Measurements from ENCODE around the gene RFT1.

Gene RFT1

GRCh38 chr3:53079147-53079546 is 51.1 kb downstream of the RFT1 start:
- TF ChIP-seq, protein P1, sequence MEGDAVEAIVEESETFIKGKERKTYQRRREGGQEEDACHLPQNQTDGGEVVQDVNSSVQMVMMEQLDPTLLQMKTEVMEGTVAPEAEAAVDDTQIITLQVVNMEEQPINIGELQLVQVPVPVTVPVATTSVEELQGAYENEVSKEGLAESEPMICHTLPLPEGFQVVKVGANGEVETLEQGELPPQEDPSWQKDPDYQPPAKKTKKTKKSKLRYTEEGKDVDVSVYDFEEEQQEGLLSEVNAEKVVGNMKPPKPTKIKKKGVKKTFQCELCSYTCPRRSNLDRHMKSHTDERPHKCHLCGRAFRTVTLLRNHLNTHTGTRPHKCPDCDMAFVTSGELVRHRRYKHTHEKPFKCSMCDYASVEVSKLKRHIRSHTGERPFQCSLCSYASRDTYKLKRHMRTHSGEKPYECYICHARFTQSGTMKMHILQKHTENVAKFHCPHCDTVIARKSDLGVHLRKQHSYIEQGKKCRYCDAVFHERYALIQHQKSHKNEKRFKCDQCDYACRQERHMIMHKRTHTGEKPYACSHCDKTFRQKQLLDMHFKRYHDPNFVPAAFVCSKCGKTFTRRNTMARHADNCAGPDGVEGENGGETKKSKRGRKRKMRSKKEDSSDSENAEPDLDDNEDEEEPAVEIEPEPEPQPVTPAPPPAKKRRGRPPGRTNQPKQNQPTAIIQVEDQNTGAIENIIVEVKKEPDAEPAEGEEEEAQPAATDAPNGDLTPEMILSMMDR (IDR thresholded peaks at IDR 0.05; ENCODE audit: low read depth, low read length) = no peak
- H3K4me3 ChIP-seq (ENCODE audit: low read depth, low read length) = no peak overlapping the region

- TF ChIP-seq, protein P1 (IDR thresholded peaks at IDR 0.05; ENCODE audit: low read depth, low read length) = no peak
- no peak overlapping the region for H3K4me3 ChIP-seq (ENCODE audit: low read depth, low read length)
Measured at GRCh38 chr3:53078656-53079055, 51.6 kb downstream of the RFT1 start.

DNA sequence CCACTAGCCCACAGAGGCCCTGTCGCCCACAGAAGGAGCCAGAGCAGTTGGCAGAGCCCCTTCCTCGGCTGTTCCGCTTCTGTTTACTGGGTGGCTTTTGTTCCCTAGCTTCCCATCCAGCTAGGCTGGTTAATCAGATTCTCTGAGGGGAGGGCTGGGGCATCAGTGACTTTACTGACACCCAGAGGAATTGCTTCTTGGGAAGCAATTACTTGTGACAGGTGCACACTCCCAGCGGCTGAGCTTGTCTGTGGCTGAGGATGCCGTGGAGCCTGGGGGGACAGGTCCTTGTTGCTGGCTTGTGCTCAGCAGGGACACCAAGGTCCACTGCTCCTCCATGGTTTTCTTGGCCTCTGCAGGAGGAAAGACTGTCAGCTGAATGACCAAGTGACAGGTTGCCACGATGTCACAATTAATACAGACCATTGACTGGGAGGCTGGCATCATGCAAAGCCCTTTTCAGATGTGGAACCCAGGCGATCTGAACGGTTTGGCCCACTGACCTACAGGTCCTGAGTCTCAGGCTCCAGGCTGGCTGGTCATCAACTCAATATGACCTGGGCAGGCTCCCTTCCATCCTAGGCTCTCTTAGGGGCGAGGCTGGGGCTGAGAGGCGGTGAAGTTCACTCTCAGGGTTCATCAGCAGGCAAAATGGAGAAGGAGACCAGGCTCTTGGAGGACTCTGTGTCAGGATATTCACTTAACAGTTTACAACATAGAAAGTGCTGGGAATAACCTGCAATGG is 52.6 kb downstream of the RFT1 start:
- H3K4me3 ChIP-seq (ENCODE audit: low read depth, low read length) = no peak overlapping the region
- TF ChIP-seq, protein P1 (IDR thresholded peaks at IDR 0.05; ENCODE audit: low read depth, low read length) = no peak

DNA sequence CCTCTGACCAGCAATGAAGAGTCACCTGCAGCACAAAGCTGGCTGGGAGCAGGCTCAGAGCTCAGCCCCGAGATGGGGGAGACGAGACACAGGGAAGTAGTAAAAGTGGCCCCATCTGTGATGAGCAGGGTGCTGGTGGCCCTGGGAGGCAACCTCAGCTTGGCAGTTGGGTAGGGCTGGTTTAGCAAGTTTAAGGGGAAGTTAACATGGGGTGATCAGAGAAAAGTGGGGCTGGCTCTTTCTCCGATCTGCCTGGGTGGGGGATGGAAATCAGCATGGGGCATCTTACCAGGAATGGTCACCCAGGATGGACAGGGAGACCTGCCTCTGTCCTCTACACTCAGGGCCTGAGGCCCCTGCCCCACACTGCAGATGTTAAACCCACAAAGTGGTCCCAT is 54.5 kb downstream of the RFT1 start:
- TF ChIP-seq, protein P1 (IDR thresholded peaks at IDR 0.05; ENCODE audit: low read depth, low read length) = no peak
- H3K4me3 ChIP-seq (ENCODE audit: low read depth, low read length) = no peak overlapping the region

DNA sequence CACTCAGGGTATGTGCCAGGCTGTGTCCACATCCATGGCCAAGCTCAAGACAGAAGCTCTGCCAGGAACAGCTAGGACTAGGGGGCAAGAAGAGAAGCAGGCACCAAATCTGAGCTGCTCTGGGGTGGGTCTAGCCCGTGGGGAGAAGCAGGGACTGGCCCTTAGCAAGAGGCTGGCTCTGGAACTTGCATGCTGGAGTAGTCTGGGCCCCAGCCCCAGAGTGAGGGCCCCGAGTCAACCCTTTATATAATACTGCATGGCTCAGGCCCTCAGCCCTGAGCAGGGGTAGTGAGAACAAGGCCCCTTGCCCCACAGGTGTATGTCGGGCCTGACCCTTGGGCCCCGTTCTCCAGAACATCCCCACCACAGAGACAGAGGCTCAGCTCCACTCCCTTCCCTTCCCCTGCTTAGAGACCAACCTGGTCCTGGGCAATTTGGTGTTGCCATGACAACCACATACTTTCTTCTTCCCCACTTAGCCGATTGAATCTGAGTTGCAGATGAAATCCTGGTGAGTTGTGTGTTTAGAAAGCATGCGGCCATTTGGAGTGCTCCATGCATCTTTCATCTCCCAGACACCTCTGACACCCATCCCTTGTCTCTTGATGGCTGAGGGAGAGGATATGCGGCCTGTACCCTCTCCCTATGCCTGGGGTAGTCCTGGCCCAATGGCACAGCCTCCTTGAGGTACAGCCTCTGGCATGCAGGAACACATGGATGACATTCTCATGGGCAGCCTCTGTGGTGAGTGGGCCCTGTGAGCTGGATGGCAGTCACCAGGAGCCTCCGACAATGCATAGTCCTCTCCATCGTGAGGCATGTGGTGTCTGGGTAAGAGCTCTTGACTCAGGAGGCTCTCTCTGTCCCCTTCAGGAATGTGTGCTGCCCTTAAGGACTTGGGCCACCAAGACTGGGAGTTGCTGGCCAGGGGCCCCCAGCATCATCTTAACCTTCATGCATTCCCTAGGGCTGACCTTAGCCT is 55.2 kb downstream of the RFT1 start:
- no peak overlapping the region for H3K4me3 ChIP-seq (ENCODE audit: low read depth, low read length)
- TF ChIP-seq, protein P1 (IDR thresholded peaks at IDR 0.05; ENCODE audit: low read depth, low read length) = no peak

DNA sequence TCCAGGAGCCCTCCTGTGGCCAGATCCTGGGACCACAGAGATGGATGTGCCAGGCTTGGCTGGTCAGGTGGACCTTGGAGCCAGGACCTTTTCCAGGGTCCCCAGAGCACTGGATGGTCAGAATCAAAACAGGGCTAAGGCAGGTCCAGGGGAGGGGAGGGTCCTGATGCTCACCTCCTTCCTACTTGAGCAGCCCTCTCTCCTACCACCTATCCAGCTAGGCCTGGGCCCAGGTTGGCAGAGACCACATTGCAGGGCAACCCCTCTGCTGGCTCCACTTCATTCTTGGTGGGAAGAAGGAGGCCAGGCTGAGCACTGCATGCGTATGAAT is 55.9 kb downstream of the RFT1 start:
- no peak overlapping the region for H3K4me3 ChIP-seq (ENCODE audit: low read depth, low read length)
- TF ChIP-seq, protein P1 (IDR thresholded peaks at IDR 0.05; ENCODE audit: low read depth, low read length) = no peak
